Ectodermal cell (in vitro differentiated cells): ENCODE results near the gene CUL1.

ENCODE experiments used
- H3K27ac ChIP-seq: 2 replicates; pipeline ENCODE4 v1.7.0; 2013; ENCODE audit warnings: mild to moderate bottlenecking, low read depth, low read length; ENCODE audit not compliant: insufficient read depth, poor library complexity, severe bottlenecking
- H3K27me3 ChIP-seq: 2 replicates; pipeline ENCODE4 v1.7.0; 2013; ENCODE audit warnings: mild to moderate bottlenecking, low read length; ENCODE audit not compliant: insufficient read depth, control insufficient read depth, poor library complexity, severe bottlenecking
- H3K36me3 ChIP-seq: one replicate; pipeline ENCODE4 v1.7.0; 2013; ENCODE audit warnings: low read length; ENCODE audit not compliant: control insufficient read depth, insufficient read depth
- H3K4me1 ChIP-seq: one replicate; pipeline ENCODE4 v1.7.0; 2013; ENCODE audit warnings: low read length; ENCODE audit not compliant: control insufficient read depth, insufficient read depth
- H3K4me3 ChIP-seq: 2 replicates; pipeline ENCODE4 v1.7.0; 2013; ENCODE audit warnings: low read depth, low read length, control low read depth; ENCODE audit not compliant: insufficient read depth
- H3K9me3 ChIP-seq: 2 replicates; pipeline ENCODE4 v1.7.0; 2013; ENCODE audit warnings: mild to moderate bottlenecking, low read length, moderate library complexity; ENCODE audit not compliant: control insufficient read depth
- WGBS, 2 experiments: methylation state at CpG; one replicate each; pipeline ENCODE4 v1.1.7; 2013; ENCODE audit warnings: missing lambda C conversion rate in 2 of 2; 5-methylcytosine and 5-hydroxymethylcytosine counted together

CUL1 gene

DNA sequence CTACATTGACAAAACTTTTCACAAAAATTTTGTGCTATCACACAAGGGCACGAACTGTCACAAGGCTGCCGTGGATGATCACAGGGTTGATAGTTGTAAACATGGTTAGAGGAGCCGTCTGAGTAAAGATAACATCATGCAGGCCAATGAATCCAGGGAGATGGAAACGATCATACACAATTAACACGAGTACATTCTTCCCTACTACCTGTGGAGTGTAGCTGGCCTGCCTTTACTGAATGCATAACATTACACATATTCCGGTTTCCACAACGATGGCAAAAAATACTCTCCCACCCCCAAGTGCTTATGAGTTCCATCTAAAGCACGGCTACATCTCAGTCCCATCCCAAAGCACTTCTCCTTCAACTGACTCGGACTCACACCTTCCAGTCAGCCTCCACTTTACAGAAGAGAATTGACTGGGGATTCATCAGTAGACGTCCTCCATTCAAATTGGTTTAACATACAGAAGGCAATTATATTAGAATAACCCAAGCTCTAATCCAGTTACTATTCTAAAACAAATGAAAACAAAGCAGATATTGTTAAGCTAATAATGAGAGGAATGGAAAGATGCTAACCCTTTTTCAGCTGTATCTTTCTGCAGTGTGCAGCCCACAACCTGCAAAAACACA, 116.3 kb downstream of the CUL1 start:
- 90 to 92% methylated on average over 10 of the region's 10 CpGs for WGBS, 2 experiments
- Histone ChIP-seq H3K9me3 (no peaks in the 10 kb centered on the region), H3K36me3 (peaks cover 61% of the 10 kb centered on the region), H3K4me3 (no peak overlapping the region), H3K27me3 (no peaks in the 10 kb centered on the region), H3K27ac (no peak overlapping the region), H3K4me1 (no peaks in the 10 kb centered on the region)

DNA sequence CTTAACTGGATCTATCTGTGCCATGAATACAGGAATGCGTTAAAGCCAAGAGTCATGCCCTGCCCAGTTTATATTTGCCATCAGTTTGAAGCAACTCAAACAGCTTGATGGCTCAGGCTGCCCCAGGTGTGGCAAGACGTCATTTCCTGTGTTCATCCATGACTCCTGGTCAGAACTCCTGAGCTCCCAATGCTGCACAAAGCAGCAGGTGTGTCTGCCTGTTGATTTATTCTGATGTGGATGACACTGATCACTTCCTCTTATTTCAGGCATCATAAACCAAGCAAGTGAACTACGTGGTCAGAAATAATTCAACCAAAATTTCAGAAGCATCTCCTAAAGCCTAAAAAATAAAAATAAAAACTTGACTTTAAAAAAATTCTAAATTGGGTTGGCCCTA, 116.9 kb downstream of the CUL1 start:
- H3K4me3 ChIP-seq: no peak overlapping the region
- no peaks in the 10 kb centered on the region for H3K27me3 ChIP-seq
- H3K4me1 ChIP-seq: no peaks in the 10 kb centered on the region
- 90 to 96% methylated on average over 3 of the region's 3 CpGs for WGBS, 2 experiments
- H3K36me3 ChIP-seq: peaks cover 61% of the 10 kb centered on the region
- H3K27ac ChIP-seq: no peak overlapping the region
- no peaks in the 10 kb centered on the region for H3K9me3 ChIP-seq

DNA sequence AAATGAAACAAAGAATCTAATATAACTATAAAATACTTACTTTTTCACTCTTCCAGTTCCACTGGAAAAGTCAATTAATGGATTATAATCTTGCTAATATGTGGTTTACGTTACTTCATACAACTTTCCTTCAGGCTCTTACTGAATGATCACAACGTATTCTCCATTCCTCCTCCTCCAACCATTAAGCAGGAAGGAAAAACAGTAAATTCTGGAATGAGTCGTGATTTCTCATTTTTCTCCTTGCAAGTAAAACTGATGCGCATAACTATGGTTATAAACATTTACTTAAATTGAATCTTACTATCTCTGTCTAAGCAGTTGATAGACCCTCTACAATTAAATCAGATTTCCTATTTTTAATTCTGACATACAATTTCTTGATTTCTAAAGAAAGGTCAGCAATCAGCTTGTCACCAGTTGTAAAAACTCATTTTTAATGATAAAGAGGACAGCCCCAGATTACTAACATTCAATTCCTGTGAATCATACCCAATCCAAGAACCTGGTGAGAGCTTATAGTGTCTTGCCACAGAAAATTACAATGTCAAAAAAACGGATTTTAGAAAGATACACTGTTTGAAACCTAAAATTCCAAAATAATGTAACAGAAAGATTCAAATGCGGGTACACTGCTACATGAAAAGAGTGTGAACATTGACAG, 121.1 kb downstream of the CUL1 start:
- Histone ChIP-seq H3K4me1 (no peaks in the 10 kb centered on the region), H3K4me3 (no peak overlapping the region), H3K9me3 (no peaks in the 10 kb centered on the region), H3K27me3 (no peaks in the 10 kb centered on the region), H3K27ac (no peak overlapping the region), H3K36me3 (peaks cover 39% of the 10 kb centered on the region)
- WGBS, 2 experiments: 90% methylated on average over 5 to 6 of the region's 6 CpGs

DNA sequence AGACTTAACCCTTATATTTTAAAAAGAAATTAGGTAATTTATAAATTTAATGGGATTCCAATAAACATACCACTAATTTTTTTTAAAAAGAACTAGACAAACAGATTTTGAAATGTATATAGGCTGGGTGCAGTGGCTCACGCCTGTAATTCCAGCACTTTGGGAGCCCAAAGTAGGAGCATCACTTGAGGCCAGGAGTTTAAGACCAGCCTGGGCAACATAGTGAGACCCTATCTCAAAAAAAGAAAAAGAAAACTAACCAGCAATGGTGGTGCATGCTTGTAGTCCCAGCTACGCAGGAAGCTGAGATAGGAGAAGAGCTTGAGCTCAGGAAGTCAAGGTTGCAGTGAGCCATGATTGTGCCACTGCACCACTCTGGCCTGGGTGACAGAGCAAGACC, 122.7 kb downstream of the CUL1 start:
- H3K9me3 ChIP-seq: no peaks in the 10 kb centered on the region

DNA sequence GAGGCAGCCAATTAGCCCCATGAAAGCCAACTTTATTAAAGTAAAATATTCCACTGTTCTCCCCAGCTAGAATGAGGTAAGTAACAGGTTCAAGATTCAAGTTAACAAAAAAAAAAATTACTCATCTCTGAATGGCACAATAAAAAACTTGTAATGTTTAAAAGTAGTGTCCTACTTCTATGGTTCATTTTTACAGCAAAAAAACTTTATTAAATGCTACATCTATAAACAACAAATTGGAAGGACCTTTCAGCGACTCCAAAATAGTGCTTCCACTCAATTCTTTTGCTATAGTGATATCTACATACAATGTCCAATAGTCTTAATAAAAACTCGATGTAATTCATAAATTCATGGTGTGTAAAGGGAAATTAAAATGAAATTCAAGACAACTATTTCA, 126.2 kb downstream of the CUL1 start:
- no peak overlapping the region for H3K27ac ChIP-seq
- H3K9me3 ChIP-seq: no peaks in the 10 kb centered on the region
- H3K27me3 ChIP-seq: no peaks in the 10 kb centered on the region
- WGBS, 2 experiments: 100% methylated on average over 1 to 2 of the region's 2 CpGs
- no peaks in the 10 kb centered on the region for H3K4me1 ChIP-seq
- H3K4me3 ChIP-seq: no peak overlapping the region
- peaks cover 30% of the 10 kb centered on the region for H3K36me3 ChIP-seq

More for the DNA sequence above, 122.7 kb downstream of the CUL1 start:
- Histone ChIP-seq H3K27me3 (no peaks in the 10 kb centered on the region), H3K4me3 (no peak overlapping the region), H3K27ac (no peak overlapping the region), H3K4me1 (no peaks in the 10 kb centered on the region), H3K36me3 (peaks cover 40% of the 10 kb centered on the region)
- WGBS, 2 experiments: 93 to 94% methylated on average over 2 of the region's 2 CpGs

DNA sequence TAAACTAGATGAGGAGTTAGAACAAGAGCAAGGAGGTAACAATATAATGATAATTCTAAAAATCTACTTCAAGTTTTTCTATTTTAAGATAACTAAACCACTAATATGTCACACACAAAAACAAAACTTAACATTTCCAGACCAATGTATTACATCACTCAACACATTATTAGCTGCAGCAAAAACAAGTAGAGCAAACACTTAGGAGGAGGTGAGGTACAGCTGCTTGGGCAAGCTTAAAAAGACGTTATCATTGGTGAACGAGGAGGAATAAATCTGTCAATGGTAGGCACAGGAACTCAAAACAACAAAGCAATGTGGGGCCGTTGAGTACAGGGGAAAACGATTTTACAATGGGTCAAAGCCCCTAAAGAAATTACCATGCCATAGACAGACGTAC, 126.6 kb downstream of the CUL1 start:
- WGBS, 2 experiments: 93 to 95% methylated on average over 4 of the region's 5 CpGs
- H3K4me3 ChIP-seq: no peak overlapping the region
- H3K36me3 ChIP-seq: peaks cover 30% of the 10 kb centered on the region
- H3K9me3 ChIP-seq: no peaks in the 10 kb centered on the region
- no peaks in the 10 kb centered on the region for H3K4me1 ChIP-seq
- no peaks in the 10 kb centered on the region for H3K27me3 ChIP-seq
- H3K27ac ChIP-seq: no peak overlapping the region

DNA sequence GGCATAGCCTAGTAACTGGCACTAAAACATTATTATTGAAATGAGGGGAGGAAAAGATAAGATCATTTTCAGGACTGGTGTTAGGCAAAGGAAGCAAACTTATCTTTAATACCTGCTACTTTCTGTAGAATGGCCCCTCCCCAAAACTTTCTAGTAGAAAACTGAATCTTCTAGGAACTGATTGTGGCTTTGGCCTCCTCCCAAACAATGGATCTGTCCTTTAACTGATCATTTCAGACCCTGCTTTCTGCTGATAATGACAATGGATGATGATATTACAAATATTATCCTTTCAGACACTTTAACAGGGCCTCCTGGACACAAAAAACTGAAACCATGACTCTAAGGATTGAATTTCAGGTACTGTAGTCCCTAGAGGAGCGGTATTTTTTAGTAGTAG, 130.3 kb downstream of the CUL1 start:
- no peak overlapping the region for H3K27ac ChIP-seq
- H3K27me3 ChIP-seq: no peaks in the 10 kb centered on the region
- no peaks in the 10 kb centered on the region for H3K4me1 ChIP-seq
- H3K36me3 ChIP-seq: peaks cover 30% of the 10 kb centered on the region
- H3K4me3 ChIP-seq: no peak overlapping the region
- H3K9me3 ChIP-seq: no peaks in the 10 kb centered on the region
- WGBS, 2 experiments: 100% methylated on average over 1 of the region's 1 CpG; no CpG with 5 or more reads in 1 of the 2 experiments

DNA sequence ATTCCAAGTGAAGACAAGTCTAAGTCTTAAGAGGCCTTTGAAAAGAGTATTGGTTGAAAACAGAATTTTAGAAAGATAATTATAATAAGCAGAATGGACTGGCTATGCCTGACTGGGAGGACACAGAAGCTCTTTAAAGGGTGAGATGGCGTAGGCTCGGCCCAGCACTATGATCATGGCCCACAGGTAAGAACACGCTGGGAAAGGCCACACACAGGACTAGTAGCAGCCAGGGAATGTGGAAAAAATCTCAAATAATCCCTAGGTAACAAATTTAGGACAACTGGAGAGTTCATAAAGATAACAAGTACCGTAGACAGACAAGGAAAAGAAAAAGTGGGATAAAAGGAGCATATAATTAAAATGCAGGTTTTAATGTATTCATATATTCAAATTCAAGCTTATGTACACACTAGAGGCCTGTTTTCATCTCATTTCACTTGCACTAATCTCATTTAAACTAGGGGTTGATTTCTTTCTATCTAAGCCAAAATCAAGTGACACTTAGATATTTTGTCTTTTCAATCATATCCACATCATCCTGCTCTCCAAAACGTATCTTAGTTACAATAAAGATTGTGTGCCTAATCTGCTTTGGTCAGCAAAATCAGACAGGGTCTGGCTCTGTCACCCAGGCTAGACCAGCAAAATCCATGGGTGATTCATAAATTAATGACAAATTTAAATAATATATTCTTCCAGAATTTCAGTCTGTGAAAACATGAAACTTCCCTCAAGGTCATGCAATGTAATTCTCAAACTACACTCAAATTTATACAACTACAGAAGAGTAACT, 132.4 kb downstream of the CUL1 start:
- 91 to 94% methylated on average over 5 of the region's 5 CpGs for WGBS, 2 experiments
- no peak overlapping the region for H3K4me3 ChIP-seq
- peaks cover 18% of the 10 kb centered on the region for H3K36me3 ChIP-seq
- no peaks in the 10 kb centered on the region for H3K4me1 ChIP-seq
- H3K9me3 ChIP-seq: no peaks in the 10 kb centered on the region
- H3K27ac ChIP-seq: no peak overlapping the region
- no peaks in the 10 kb centered on the region for H3K27me3 ChIP-seq

DNA sequence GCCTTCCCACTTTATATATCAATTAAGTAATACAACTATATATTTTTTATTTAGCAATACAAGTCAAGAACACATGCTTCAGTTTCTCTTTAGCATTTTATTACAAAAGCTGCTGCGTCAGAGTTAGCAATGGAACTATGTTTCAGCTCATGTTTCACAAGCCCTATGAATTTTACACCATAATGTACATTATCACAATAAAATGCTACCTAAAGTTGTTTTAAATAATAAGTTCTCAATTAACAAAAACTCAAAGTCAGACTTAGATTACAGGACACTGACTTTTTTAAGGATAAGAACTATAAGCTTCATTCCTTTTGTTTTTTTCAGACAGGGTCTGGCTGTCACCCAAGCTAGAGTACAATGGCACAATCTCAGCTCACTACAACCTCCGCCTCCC, 133.1 kb downstream of the CUL1 start:
- Histone ChIP-seq H3K36me3 (peaks cover 19% of the 10 kb centered on the region), H3K27ac (no peak overlapping the region), H3K4me3 (no peak overlapping the region), H3K27me3 (no peaks in the 10 kb centered on the region), H3K4me1 (no peaks in the 10 kb centered on the region), H3K9me3 (no peaks in the 10 kb centered on the region)
- WGBS, 2 experiments: 91 to 97% methylated on average over 2 of the region's 2 CpGs

DNA sequence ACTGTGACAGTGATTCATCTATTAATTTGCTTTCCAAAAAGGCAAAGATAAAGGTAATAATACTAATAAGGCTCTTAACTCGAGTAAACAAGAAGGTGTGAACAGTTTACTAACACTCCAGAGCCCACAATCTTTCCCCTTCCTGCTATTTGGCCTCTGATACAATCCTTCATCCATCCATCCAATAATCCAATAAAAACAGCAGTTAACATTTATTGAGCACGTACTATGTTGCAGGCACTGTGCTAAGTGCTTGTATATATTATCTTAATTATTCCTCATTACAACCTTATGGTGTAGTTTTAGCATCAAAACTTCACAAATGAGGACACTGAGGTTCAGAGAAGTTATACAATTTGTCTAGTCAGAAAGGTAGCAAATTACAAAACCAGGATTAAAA, 135.9 kb downstream of the CUL1 start:
- H3K27me3 ChIP-seq: no peaks in the 10 kb centered on the region
- no peaks in the 10 kb centered on the region for H3K9me3 ChIP-seq
- peaks cover 7% of the 10 kb centered on the region for H3K36me3 ChIP-seq
- 86 to 96% methylated on average over 1 to 2 of the region's 2 CpGs for WGBS, 2 experiments
- no peaks in the 10 kb centered on the region for H3K4me1 ChIP-seq
- H3K4me3 ChIP-seq: no peak overlapping the region
- no peak overlapping the region for H3K27ac ChIP-seq
